ENCODE measurements around the gene PARD3.

The PARD3 gene

GRCh38 chr10:34081347-34081743, 733.8 kb downstream of the PARD3 start:
- H3K4me1 ChIP-seq: peaks cover 0 to 26% (median 5%) of the 10 kb centered on the region in 4 donors
- H3K9me3 ChIP-seq: peaks cover 0 to 7% (median 6%) of the 10 kb centered on the region in 3 donors
- DNase-seq: peak in 1 of 2 donors; percentile 42
- no peaks in the 10 kb centered on the region for H3K36me3 ChIP-seq
- no peak overlapping the region for H3K27ac ChIP-seq
- no peak for TF ChIP-seq CTCF (IDR thresholded peaks at IDR 0.05)
- H3K27me3 ChIP-seq: no peaks in the 10 kb centered on the region
- intact Hi-C loops (cut with DNase I; ENCODE audit: low total_unique reads): no loop called here
- H3K4me3 ChIP-seq: no peak overlapping the region

GRCh38 chr10:34080485-34081346, 734.4 kb downstream of the PARD3 start:
- Histone ChIP-seq H3K27ac (no peak overlapping the region), H3K4me1 (peaks cover 0 to 26% (median 5%) of the 10 kb centered on the region in 4 donors), H3K4me3 (no peak overlapping the region), H3K9me3 (peaks cover 0 to 7% (median 6%) of the 10 kb centered on the region in 3 donors), H3K27me3 (no peaks in the 10 kb centered on the region), H3K36me3 (no peaks in the 10 kb centered on the region)
- peak in 1 of 2 donors; percentile 48 for DNase-seq
- intact Hi-C loops (cut with DNase I; ENCODE audit: low total_unique reads): no loop called here
- no peak for TF ChIP-seq CTCF (IDR thresholded peaks at IDR 0.05)

GRCh38 chr10:34079702-34080484, 735.2 kb downstream of the PARD3 start:
- intact Hi-C loops (cut with DNase I; ENCODE audit: low total_unique reads): no loop called here
- Histone ChIP-seq H3K9me3 (peaks cover 0 to 7% (median 6%) of the 10 kb centered on the region in 3 donors), H3K4me3 (no peak overlapping the region), H3K36me3 (no peaks in the 10 kb centered on the region), H3K27me3 (no peaks in the 10 kb centered on the region), H3K27ac (peak overlapping the region in 1 of 2 donors; percentile 56), H3K4me1 (peaks cover 0 to 26% (median 5%) of the 10 kb centered on the region in 4 donors)
- TF ChIP-seq CTCF (IDR thresholded peaks at IDR 0.05): no peak
- no peak for DNase-seq

GRCh38 chr10:34078745-34079470, 736.2 kb downstream of the PARD3 start:
- Histone ChIP-seq H3K9me3 (peaks cover 0 to 6% (median 3%) of the 10 kb centered on the region in 3 donors), H3K4me1 (peaks cover 0 to 26% (median 5%) of the 10 kb centered on the region in 4 donors), H3K27me3 (no peaks in the 10 kb centered on the region), H3K27ac (peak overlapping the region; percentile 54 to 56), H3K36me3 (no peaks in the 10 kb centered on the region), H3K4me3 (no peak overlapping the region)
- DNase-seq: peak; percentile 75 to 79
- intact Hi-C loops (cut with DNase I; ENCODE audit: low total_unique reads): no loop called here
- TF ChIP-seq CTCF (IDR thresholded peaks at IDR 0.05): no peak

GRCh38 chr10:34078017-34078744, 736.9 kb downstream of the PARD3 start:
- Histone ChIP-seq H3K4me1 (peaks cover 0 to 26% (median 5%) of the 10 kb centered on the region in 4 donors), H3K4me3 (no peak overlapping the region), H3K27ac (peak overlapping the region; percentile 31 to 54), H3K36me3 (no peaks in the 10 kb centered on the region), H3K9me3 (no peaks in the 10 kb centered on the region), H3K27me3 (no peaks in the 10 kb centered on the region)
- intact Hi-C loops (cut with DNase I; ENCODE audit: low total_unique reads): no loop called here
- no peak for TF ChIP-seq CTCF (IDR thresholded peaks at IDR 0.05)
- DNase-seq: no peak
